ENCODE results near the gene PPP6R2. TPM values are rescaled to one million over a fixed set of nuclear protein-coding genes. Genes with fewer than 3 reads are reported as not detected.

Gene PPP6R2
- total RNA-seq, 1 donor from 2014 or later, result 45.2 TPM

DNA sequence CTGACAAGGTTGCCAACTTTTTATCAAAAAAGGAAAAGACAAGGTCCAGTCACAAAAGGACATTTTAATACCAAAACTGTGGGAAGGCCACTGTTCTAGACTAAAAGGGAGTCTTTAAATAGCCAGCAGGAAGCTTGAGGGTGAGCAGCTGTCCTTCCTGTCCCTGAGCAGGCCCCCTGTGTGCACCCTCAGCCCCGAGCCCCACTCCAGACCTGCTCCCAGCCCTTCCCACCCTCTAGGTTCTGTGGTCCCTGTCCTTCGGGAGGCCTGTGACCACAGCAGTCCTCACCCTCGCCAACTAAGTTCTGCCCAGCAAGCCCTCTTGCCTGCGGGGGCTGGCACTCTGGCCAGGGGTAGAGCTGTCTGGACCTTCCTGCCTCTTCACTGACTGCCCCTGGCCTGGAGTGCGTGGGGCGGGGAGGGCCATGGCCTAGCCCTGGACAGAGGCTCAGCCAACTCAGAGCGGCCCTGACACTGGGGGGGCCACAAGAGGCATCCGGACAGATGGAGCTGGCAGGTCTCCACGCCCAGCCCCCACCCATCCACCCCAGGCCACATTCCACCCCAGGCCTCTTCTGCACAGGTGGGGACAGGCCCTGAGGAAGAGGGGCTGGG, 34.0 kb upstream of the PPP6R2 start:
- Histone ChIP-seq H3K27me3 (ENCODE audit: control insufficient read depth, insufficient read depth, low read length) (no peaks in the 10 kb centered on the region), H3K36me3 (ENCODE audit: control insufficient read depth, insufficient read depth, low read length) (no peaks in the 10 kb centered on the region), H3K4me3 (ENCODE audit: low read depth, low read length) (no peak overlapping the region)
- DNase-seq (ENCODE audit: low read depth), result no peak
- no peak for TF ChIP-seq CTCF (IDR thresholded peaks at IDR 0.05; ENCODE audit: insufficient read depth, low read length, poor library complexity, severe bottlenecking)

- no peak for DNase-seq (ENCODE audit: low read depth)
- TF ChIP-seq CTCF (IDR thresholded peaks at IDR 0.05; ENCODE audit: insufficient read depth, low read length, poor library complexity, severe bottlenecking), result no peak
- no peaks in the 10 kb centered on the region for H3K36me3 ChIP-seq (ENCODE audit: control insufficient read depth, insufficient read depth, low read length)
Observed at GRCh38 chr22:50309601-50309991, 33.5 kb upstream of the PPP6R2 start.

DNA sequence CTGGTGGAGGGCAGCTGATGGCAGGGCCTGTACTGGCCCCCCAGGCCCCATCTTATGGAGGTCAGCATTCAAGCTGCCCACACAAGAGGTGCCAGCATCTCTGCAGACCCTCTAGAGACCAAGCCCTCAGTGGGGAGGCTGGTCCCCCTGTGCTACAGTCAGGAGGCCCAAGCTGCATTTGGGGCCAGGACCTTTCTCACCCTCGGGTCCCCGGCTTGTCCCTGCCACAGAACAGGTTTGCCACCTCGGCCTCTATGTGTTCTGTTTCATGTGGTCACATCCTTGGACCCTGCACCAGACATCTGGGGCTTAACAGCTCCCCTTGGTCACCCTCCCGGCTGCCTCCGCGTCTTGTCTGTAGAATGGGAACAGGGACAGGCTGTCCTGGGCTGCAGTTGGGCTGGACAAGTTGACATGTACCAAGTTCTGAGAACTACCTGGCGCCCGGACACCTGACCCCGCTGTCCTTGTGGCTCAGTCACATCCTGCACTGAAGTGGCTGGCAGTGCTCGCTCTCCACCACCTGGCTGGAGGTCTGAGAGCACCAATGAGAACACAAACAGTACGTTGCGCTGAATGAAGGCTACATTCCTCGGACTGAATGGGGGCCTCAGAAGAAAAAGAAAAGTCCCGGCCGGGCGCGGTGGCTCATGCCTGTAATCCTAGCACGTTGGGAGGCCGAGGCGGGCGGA, 33.0 kb upstream of the PPP6R2 start:
- no peak for TF ChIP-seq CTCF (IDR thresholded peaks at IDR 0.05; ENCODE audit: insufficient read depth, low read length, poor library complexity, severe bottlenecking)
- no peak for DNase-seq (ENCODE audit: low read depth)
- H3K36me3 ChIP-seq (ENCODE audit: control insufficient read depth, insufficient read depth, low read length), result no peaks in the 10 kb centered on the region
- no peaks in the 10 kb centered on the region for H3K27me3 ChIP-seq (ENCODE audit: control insufficient read depth, insufficient read depth, low read length)
- no peak overlapping the region for H3K4me3 ChIP-seq (ENCODE audit: low read depth, low read length)

More at GRCh38 chr22:50309601-50309991, 33.5 kb upstream of the PPP6R2 start:
- H3K4me3 ChIP-seq (ENCODE audit: low read depth, low read length), result no peak overlapping the region
- no peaks in the 10 kb centered on the region for H3K27me3 ChIP-seq (ENCODE audit: control insufficient read depth, insufficient read depth, low read length)

- no peak for TF ChIP-seq CTCF (IDR thresholded peaks at IDR 0.05; ENCODE audit: insufficient read depth, low read length, poor library complexity, severe bottlenecking)
- H3K36me3 ChIP-seq (ENCODE audit: control insufficient read depth, insufficient read depth, low read length), result no peaks in the 10 kb centered on the region
- DNase-seq (ENCODE audit: low read depth), result no peak
- H3K27me3 ChIP-seq (ENCODE audit: control insufficient read depth, insufficient read depth, low read length), result no peaks in the 10 kb centered on the region
- no peak overlapping the region for H3K4me3 ChIP-seq (ENCODE audit: low read depth, low read length)
Observed at GRCh38 chr22:50310949-50311444, 32.1 kb upstream of the PPP6R2 start.

- no peak for DNase-seq (ENCODE audit: low read depth)
- Histone ChIP-seq H3K4me3 (ENCODE audit: low read depth, low read length) (no peak overlapping the region), H3K27me3 (ENCODE audit: control insufficient read depth, insufficient read depth, low read length) (no peaks in the 10 kb centered on the region), H3K36me3 (ENCODE audit: control insufficient read depth, insufficient read depth, low read length) (no peaks in the 10 kb centered on the region)
- no peak for TF ChIP-seq CTCF (IDR thresholded peaks at IDR 0.05; ENCODE audit: insufficient read depth, low read length, poor library complexity, severe bottlenecking)
Observed at GRCh38 chr22:50311606-50312351, 31.3 kb upstream of the PPP6R2 start.

Data from kidney epithelial cell (primary cell).